Right kidney (tissue), 1 donor: Measurements from ENCODE around the gene JPT1.
A peak's percentile ranks its signal among the peaks of the same experiment; 100 is the strongest.
"Not testable (repeated sequence)": the region's sequence is repeated elsewhere in the genome, so short reads cannot be mapped to it uniquely, and the experiment has no call there.

Source experiments
- DNase-seq: peaks from one replicate; pipeline ENCODE4 v3.0.0-alpha.2; 2016

JPT1 gene

GRCh38 chr17:75130632-75131277, 23.6 kb downstream of the JPT1 start:
- peak; percentile 89 for DNase-seq

- no peak for DNase-seq
Measured at GRCh38 chr17:75130059-75130631, 24.2 kb downstream of the JPT1 start.

GRCh38 chr17:75129576-75129975, 24.7 kb downstream of the JPT1 start:
- no peak for DNase-seq

GRCh38 chr17:75128694-75129505, 25.4 kb downstream of the JPT1 start:
- no peak for DNase-seq

- DNase-seq: not testable (repeated sequence)
Measured at GRCh38 chr17:75127936-75128335, 26.4 kb downstream of the JPT1 start.

GRCh38 chr17:75126954-75127353, 27.4 kb downstream of the JPT1 start:
- DNase-seq: no peak

GRCh38 chr17:75125984-75126383, 28.3 kb downstream of the JPT1 start:
- no peak for DNase-seq

- no peak for DNase-seq
Measured at GRCh38 chr17:75124819-75125162, 29.5 kb downstream of the JPT1 start.

- no peak for DNase-seq
Measured at GRCh38 chr17:75124041-75124818, 30.1 kb downstream of the JPT1 start.

GRCh38 chr17:75118307-75118706, 36.0 kb downstream of the JPT1 start:
- DNase-seq: no peak

- DNase-seq: no peak
Measured at GRCh38 chr17:75116737-75117136, 37.6 kb downstream of the JPT1 start.

GRCh38 chr17:75115555-75115954, 38.8 kb downstream of the JPT1 start:
- DNase-seq: no peak

GRCh38 chr17:75114552-75115314, 39.6 kb downstream of the JPT1 start:
- DNase-seq: no peak

GRCh38 chr17:75113798-75114551, 40.3 kb downstream of the JPT1 start:
- DNase-seq: peak; percentile 88

GRCh38 chr17:75111777-75112335, 42.5 kb downstream of the JPT1 start:
- no peak for DNase-seq

GRCh38 chr17:75110234-75110937, 43.9 kb downstream of the JPT1 start:
- DNase-seq: no peak

GRCh38 chr17:75109407-75110233, 44.7 kb downstream of the JPT1 start, which contains the start of gene ARMC7:
ARMC7 (plus strand) TSS chr17:75109969; CDS start chr17:75110289, 320 bp downstream.
- peak; percentile 86 for DNase-seq

GRCh38 chr17:75109046-75109406, 45.3 kb downstream of the JPT1 start:
- no peak for DNase-seq

- DNase-seq: no peak
Measured at GRCh38 chr17:75108193-75108592, 46.1 kb downstream of the JPT1 start.
